Heart left ventricle (tissue), 16 donors: ENCODE results near the gene NSUN2. TPM values are rescaled to one million over a fixed set of nuclear protein-coding genes. Genes with fewer than 3 reads are reported as not detected.

Source experiments
- ATAC-seq, 4 donors: fragments of 200-7000 bp; cut with Tn5 transposase; one replicate each; pipeline ENCODE4 v1.9.1; 2020 to 2022; ENCODE audit warnings: moderate library complexity in 4 of 4, mild to moderate bottlenecking in 3 of 4, moderate number of reproducible peaks in 1 of 4
- DNase-seq, 5 donors: peaks; one replicate each; pipeline ENCODE4 v3.0.0-alpha.2; 2020
- H3K27ac ChIP-seq, 12 donors: fragments of 200-600 bp; sonication (generic) in 4 of 12; one replicate each; pipeline versions ENCODE4 v1.5.0 to v1.8.0; 2016 to 2022; ENCODE audit warnings: mild to moderate bottlenecking in 2 of 12
- H3K27me3 ChIP-seq, 9 donors: fragments of 200-600 bp; sonication (generic) in 2 of 9; one replicate each; pipeline versions ENCODE4 v1.5.1 to v1.8.0; 2016 to 2022; ENCODE audit warnings: mild to moderate bottlenecking in 3 of 9
- H3K36me3 ChIP-seq, 9 donors: fragments of 200-600 bp; sonication (generic) in 2 of 9; one replicate each; pipeline versions ENCODE4 v1.5.0 to v1.8.0; 2018 to 2022; ENCODE audit warnings: mild to moderate bottlenecking in 2 of 9
- H3K4me1 ChIP-seq, 12 donors: fragments of 200-600 bp; sonication (generic) in 4 of 12; one replicate each; pipeline versions ENCODE4 v1.5.0 to v1.8.0; 2016 to 2022; ENCODE audit warnings: mild to moderate bottlenecking in 3 of 12
- H3K4me3 ChIP-seq, 12 donors: fragments of 200-600 bp; sonication (generic) in 4 of 12; one replicate each; pipeline versions ENCODE4 v1.5.0 to v1.8.0; 2017 to 2022; ENCODE audit warnings: mild to moderate bottlenecking in 9 of 12, moderate library complexity in 4 of 12
- H3K9me3 ChIP-seq, 12 donors: fragments of 200-600 bp; sonication (generic) in 4 of 12; one replicate each; pipeline versions ENCODE4 v1.5.0 to v1.8.0; 2016 to 2022; ENCODE audit warnings: mild to moderate bottlenecking in 1 of 12
- CTCF ChIP-seq, 12 donors: fragments of 200-600 bp; sonication (generic) in 4 of 12; IDR thresholded peaks; one replicate each; pipeline versions ENCODE4 v1.5.0 to v1.8.0; 2018 to 2022; ENCODE audit warnings: antibody characterized with exemption in 12 of 12, mild to moderate bottlenecking in 5 of 12
- POLR2A ChIP-seq, 2 donors: fragments of 450-650 bp; IDR thresholded peaks; one replicate each; pipeline ENCODE4 v1.6.1; 2017; ENCODE audit warnings: antibody characterized with exemption in 2 of 2, mild to moderate bottlenecking in 2 of 2, moderate library complexity in 2 of 2
- WGBS, 4 donors: extraction: QIAGEN DNeasy Blood & Tissue Kit in 2 of 4; methylation state at CpG; one replicate each; pipeline versions ENCODE4 v1.1.5 to v1.1.7; 2013 to 2018; 5-methylcytosine and 5-hydroxymethylcytosine counted together
- intact Hi-C, 10 donors: fragments of 100-400 bp; cut with DNase I; formaldehyde crosslinking; loops; one replicate each; pipeline versions ENCODE4 v1.11.1 to v1.14.2; 2022
- polyA plus RNA-seq, 2 donors: library from polyadenylated mRNA; stranded (reverse); fragments of 200-250 nt; gene quantifications; one replicate each; pipeline ENCODE4 v1.2.3, GENCODE V29; 2013
- total RNA-seq, 9 donors: library from RNA; depleted of rRNA in 2 of 9; stranded (reverse); fragments of >200 nt in 2 of 9; fragmentation: NEBNext Ultra II Directional in 3 of 9; extraction: Animal tissue kit (Norgen Biotek cat#: 25700) in 3 of 9; gene quantifications; one replicate each; pipeline versions ENCODE4 v1.1.0 to v1.2.4, GENCODE V29; 2016 to 2023
- donor health status: ischemic (EF 13 %, LVEDD 7.1; RV severe dilation, severe dysfunction).
- donor health status: healthy with polysubstance abuse.
- donor health status: DM: no; HTN: yes; CAD: no.
- donor health status: DM: no; HTN: no; CAD: no.
- donor health status: ischemic (EF 25% LVEDD 6.9; RV normal size, moderate dysfunction).
- donor health status: ischemic (EF 25% LVEDD 5.7; RV mildly dilated, moderate dysfunction).
- donor health status: healthy.
- donor health status: DM: yes; HTN: yes; CAD: no.
- donor health status: ischemic (EF 35%, LVEDD 5.7; RV mildly dilated, moderate dysfunction).
- donor health status: nonischemic (EF 11% LVEDD 7.7; RV severe dilation, severe dysfunction).
- donor health status: DM: yes; HTN: yes; CAD: no.
- donor health status: PGD.
- donor health status: ischemic (EF 29% LVEDD 5.4; RV normal size, mild dysfunction).
- donor health status: nonischemic (EF 23%, LVEDD 6.1; RV moderate dilation, normal function).

The NSUN2 gene
- total and polyA plus RNA-seq, 11 donors = 21.9 to 42.7 (median 34.0) TPM

DNA sequence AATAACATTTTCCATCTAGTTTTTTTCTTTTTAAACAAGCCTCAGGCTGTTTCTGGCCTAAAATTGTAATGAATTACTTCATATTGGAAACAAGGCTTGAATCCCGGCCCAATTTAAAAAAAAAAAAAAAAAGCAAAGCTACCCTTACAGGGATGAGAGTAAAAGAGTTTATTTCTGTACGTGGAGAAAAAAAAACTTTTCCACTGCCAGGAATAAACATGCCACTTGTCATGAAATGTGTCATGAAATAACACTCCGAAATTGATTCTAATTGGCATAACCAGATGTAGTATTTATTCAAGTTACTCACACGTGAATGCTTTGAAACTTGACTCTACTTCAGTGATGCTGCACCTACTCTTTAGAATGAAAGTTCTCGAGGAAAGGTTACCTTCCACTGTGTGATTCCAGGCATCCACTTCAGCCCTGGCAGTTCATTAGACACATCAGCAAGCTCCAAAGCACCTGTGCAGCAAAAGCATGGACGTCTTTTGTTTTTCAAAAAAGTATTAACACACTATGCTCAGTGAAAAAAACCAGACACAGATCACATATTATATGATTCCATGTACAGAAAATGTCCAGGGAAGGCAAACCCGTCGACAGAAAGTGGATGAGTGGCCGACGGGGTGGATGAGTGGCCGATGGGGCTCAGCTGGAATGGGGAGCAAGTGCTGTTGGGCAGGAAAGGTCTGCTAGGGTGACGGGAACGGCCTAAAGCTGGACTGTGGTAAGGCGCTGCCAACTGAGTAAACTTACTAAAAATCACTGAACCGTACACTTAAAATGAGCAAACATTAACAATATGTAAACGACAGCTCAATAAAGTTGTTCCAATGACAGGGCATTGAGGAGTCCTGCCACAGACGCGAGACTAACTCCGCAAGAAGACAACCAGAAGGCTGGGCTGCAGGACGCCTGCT, 21.2 kb downstream of the NSUN2 start:
- no peak for ATAC-seq
- Histone ChIP-seq H3K36me3 (peaks cover 2 to 100% (median 95%) of the 10 kb centered on the region in 9 donors), H3K4me3 (no peak overlapping the region), H3K4me1 (no peaks in the 10 kb centered on the region), H3K27ac (no peak overlapping the region), H3K9me3 (no peaks in the 10 kb centered on the region), H3K27me3 (no peaks in the 10 kb centered on the region)
- intact Hi-C loops = no loop called here
- no peak for DNase-seq
- WGBS, 4 donors = 87 to 90% (median 87%) methylated on average over 20 of the region's 20 CpGs
- TF ChIP-seq CTCF (IDR thresholded peaks at IDR 0.05) = no peak
- no peak for TF ChIP-seq POLR2A (IDR thresholded peaks at IDR 0.05)

DNA sequence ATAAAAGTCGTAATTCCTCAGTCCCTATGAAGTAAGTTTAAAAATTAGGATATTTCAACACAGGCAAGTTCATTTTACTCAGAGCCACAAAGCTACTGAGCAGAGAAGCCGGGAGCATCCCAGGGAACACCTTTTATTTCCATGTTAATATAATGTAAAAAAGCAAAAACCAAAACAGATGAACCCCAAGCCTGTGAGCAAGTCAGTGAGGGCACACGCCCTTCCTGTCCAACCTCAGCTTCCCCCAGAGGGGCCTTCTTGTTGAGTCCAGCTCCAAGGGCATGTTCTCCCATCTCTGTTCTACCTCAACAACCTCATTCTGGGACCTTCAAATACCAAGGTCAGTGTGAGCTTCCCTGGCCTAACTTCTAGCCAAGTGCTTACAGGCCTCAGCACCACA, 24.8 kb downstream of the NSUN2 start:
- ATAC-seq = no peak
- H3K27ac ChIP-seq = no peak overlapping the region

DNA sequence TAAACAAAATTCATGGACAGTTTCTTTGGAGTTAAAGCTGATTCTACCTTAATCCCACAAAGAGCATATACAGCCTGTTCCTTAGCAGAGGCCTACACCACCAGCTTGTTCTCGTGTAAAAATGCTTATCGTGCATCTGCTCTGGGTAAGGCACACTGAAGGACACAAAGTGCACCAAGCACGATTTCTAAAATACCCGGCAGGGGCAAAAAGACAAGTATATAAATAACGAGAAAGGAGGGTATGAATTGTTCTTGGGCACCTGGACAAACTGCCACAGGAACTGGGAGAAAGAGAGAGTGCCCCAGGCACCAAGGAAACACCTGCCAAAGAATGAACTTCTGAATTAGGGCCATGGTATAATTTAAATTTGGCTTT, 25.3 kb downstream of the NSUN2 start:
- ATAC-seq (peak in 1 of 4 donors; percentile 37), DNase-seq (no peak)
- no peak overlapping the region for H3K27ac ChIP-seq

More for the DNA sequence above, 24.8 kb downstream of the NSUN2 start:
- Histone ChIP-seq H3K4me3 (no peak overlapping the region), H3K27me3 (no peaks in the 10 kb centered on the region), H3K4me1 (peaks cover 0 to 4% (median 0%) of the 10 kb centered on the region in 12 donors), H3K9me3 (no peaks in the 10 kb centered on the region), H3K36me3 (peaks cover 0 to 100% (median 97%) of the 10 kb centered on the region in 9 donors)
- intact Hi-C loops = loop anchor here in 1 of 10 donors (10.0 kb wide), 1 partner anchor 233 kb away; the partner anchor contains the start of gene MED10
- 90 to 93% (median 93%) methylated on average over 3 of the region's 3 CpGs for WGBS, 4 donors
- no peak for DNase-seq
- no peak for TF ChIP-seq CTCF (IDR thresholded peaks at IDR 0.05)
- no peak for TF ChIP-seq POLR2A (IDR thresholded peaks at IDR 0.05)

More for the DNA sequence above, 25.3 kb downstream of the NSUN2 start:
- Histone ChIP-seq H3K27me3 (no peaks in the 10 kb centered on the region), H3K4me1 (peaks cover 0 to 4% (median 0%) of the 10 kb centered on the region in 12 donors), H3K36me3 (peaks cover 0 to 100% (median 97%) of the 10 kb centered on the region in 9 donors), H3K4me3 (no peak overlapping the region), H3K9me3 (no peaks in the 10 kb centered on the region)
- intact Hi-C loops = loop anchor here in 1 of 10 donors (10.0 kb wide), 1 partner anchor 233 kb away; the partner anchor contains the start of gene MED10
- no peak for TF ChIP-seq CTCF (IDR thresholded peaks at IDR 0.05)
- TF ChIP-seq POLR2A (IDR thresholded peaks at IDR 0.05) = no peak
- 80 to 93% (median 90%) methylated on average over 5 of the region's 5 CpGs for WGBS, 4 donors
